HuH-7 (cell line): ENCODE data around the gene SNX3.
"Not testable (repeated sequence)": the region's sequence is repeated elsewhere in the genome, so short reads cannot be mapped to it uniquely, and the experiment has no call there.

ENCODE experiments used
- DNase-seq: peaks from one replicate; pipeline ENCODE4 v3.0.0; 2011; ENCODE audit warnings: low spot score

Gene SNX3

GRCh38 chr6:108260809-108261569 lies at the start of gene SNX3:
SNX3 (minus strand) TSS chr6:108261040; CDS start chr6:108260921, 119 bp downstream.
- peak; percentile 98 for DNase-seq

DNA sequence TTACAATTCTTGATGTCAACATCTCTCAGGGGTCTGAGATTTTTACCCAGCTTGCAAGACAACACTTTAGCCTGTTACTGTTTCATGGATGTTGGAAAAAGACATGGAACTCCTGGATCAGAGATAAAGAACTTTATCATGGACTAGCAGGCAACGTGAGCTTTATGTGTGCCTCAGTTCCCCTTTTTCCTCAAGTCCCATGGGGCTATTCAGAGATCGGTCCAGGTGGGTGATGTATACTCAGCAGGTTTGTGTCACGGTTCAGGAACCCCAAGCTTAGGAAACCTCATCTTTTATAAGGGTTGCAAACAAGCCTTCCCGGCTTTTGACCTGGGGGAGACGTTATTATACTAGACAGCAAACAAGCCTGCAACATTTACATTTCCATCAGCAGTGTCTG lies 49.0 kb upstream of the SNX3 start:
- DNase-seq, result no peak

DNA sequence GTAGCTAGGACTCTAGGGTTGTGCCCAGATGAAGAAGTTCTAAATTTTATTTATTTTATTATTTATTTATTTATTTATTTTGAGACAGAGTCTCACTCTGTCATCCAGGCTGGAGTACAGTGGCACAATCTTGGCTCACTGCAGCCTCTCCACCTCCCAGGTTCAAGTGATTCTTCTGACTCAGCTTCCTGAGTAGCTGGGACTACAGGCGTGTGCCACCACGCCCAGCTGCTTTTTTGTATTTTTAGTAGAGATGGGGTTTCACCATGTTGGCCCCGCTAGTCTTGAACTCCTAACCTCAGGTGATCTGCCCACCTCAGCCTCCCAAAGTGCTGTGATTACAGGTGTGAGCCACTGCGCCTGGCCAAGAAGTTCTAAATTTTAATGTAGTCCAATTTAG lies 47.8 kb upstream of the SNX3 start:
- not testable (repeated sequence) for DNase-seq

DNA sequence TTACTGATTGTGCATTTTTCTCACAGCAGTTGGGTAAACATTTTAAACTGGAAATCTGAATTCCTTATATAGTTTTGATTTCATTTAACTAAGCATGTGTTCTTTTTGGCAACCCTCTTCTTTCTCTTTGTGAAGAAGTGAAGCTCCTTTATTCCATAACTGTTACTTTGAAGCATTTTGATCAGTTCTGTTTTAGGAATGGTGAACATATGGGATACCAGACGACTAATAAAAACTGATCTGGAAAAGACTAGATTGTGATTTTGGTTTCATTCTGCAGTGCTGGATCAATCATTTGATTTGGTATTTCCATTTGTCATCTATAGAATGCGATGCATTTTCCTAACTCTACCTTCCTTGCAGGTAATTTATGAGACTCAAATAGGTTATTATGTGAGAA lies 43.8 kb upstream of the SNX3 start:
- no peak for DNase-seq

DNA sequence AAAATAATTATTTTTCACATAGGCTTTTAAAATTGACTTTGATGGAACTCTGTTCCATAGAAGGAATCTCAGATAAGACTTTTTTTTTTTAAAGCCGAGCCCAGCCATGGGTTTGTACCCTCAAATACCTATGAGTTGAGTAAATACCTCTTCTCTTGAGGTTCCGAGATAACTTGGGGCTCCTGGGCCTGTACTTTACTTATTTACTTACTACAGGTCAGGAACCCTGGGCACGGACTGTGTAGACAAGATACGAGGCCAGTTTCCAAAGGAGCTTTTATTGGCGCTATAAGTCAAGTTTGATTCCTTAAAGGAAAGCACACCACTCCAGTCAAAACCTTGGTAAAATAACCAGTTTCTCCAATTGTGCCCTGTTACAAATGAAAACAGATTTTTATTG lies 41.5 kb upstream of the SNX3 start:
- no peak for DNase-seq

GRCh38 chr6:108295676-108296075 lies 34.8 kb upstream of the SNX3 start:
- DNase-seq, result no peak

DNA sequence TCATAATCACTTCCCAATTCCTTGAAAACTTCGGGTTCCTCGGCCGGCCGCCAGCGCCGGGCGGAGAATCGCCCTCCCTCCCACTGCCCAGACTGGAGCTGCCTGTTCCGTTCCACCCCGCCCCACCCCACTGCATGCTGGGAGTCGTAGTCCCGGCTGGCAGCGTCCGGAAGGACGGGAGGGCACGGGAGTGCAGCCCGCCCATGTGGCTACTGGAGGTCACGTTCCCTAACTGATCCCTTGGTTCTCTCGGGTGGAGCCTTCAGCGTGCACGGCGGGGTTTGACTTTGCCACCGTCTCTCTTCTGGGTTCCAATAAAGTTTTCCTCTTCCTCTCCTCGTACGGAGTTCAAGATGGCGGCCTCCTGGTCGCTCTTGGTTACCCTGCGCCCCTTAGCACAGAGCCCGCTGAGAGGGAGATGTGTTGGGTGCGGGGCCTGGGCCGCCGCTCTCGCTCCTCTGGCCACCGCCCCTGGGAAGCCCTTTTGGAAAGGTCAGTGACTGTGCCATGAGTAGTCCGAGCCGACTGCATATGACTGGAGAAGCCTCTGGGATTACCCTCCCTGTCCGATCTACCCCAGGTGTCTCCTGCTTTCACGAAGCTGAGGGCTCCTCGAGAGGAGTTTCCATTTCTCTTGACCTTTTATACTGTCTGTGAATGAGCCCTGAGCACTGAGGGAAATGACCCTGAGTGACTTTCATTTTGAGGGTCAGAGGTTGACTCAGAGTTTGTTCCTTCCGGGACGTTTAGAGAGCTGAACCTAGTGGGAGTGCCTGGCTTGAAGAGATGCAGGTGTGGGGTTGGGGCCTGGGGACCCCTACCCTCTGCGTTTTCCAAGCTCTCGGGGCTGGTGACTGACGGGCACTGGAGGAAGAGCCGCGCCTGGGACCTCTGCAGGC lies 34.1 kb upstream of the SNX3 start, which contains the start of gene AFG1L:
Gene AFG1L (plus strand): TSS at position 328 of the 899 bp plus-strand sequence. CDS start 26 bp downstream, at position 354.
- DNase-seq, result peak; percentile 89

GRCh38 chr6:108294297-108294726 lies 33.5 kb upstream of the SNX3 start:
- peak; percentile 35 for DNase-seq

- DNase-seq, result no peak
Observed at GRCh38 chr6:108293527-108294296, 32.9 kb upstream of the SNX3 start.

DNA sequence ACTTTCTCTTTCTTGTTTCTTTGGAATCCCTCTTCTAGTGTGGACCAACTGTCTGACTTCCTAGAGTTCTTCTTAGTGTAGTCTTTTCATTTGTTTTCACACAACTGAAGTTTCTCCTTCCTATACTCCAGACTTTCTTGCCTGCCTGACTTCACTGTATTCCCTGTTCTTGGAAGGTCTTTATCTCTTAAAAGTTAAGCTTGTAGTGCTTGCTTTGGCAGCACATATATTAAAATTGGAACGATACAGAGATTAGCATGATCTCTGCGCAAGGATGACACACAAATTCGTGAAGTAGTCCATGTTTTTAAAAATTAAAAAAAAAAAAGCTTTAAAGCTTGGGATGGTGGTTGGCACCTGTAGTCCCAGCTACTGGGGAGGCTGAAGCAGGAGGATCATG lies 31.7 kb upstream of the SNX3 start:
- DNase-seq, result not testable (repeated sequence)

GRCh38 chr6:108291091-108291490 lies 30.3 kb upstream of the SNX3 start:
- DNase-seq, result no peak

GRCh38 chr6:108288742-108289141 lies 27.9 kb upstream of the SNX3 start:
- no peak for DNase-seq

DNA sequence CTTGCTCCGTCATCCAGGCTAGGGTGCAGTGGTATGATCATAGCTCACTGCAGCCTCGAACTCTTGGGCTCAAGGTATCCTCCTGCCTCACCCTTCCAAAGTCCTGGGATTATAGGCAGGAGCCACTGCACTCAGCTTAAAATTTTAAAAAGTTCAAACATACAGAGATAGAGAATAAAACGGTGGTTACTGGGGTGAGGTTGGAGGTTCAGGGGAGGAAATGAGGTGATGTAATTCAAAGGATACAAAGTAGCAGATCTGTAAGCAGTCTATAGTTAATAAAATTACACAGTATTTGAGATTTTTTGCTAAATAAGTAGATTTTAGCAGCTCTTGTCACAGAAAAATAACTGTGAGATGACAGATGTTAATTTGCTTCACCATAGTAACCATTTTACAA lies 26.5 kb upstream of the SNX3 start:
- no peak for DNase-seq

GRCh38 chr6:108286366-108286765 lies 25.5 kb upstream of the SNX3 start:
- DNase-seq, result no peak

DNA sequence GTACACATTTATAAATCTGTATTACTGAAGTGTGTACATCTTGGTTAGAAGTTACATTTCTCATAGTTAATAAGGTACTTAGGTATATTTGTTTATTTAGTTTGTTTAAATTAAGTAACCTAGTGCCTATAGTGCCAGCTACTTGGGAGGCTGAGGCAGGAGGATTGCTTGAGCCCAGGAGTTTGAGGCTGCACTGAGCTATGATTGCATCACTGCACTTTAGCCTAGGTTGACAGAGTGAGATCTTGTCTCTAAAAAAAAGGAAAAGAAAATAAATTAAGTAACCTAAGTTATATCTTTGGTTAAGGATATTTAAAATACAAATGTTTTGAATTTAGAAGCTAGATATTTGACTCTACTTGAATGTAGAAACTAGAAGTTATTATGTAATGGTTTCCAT lies 24.5 kb upstream of the SNX3 start:
- DNase-seq, result no peak

- DNase-seq, result no peak
Observed at GRCh38 chr6:108277831-108278230, 17.0 kb upstream of the SNX3 start.

- no peak for DNase-seq
Observed at GRCh38 chr6:108277295-108277694, 16.5 kb upstream of the SNX3 start.

DNA sequence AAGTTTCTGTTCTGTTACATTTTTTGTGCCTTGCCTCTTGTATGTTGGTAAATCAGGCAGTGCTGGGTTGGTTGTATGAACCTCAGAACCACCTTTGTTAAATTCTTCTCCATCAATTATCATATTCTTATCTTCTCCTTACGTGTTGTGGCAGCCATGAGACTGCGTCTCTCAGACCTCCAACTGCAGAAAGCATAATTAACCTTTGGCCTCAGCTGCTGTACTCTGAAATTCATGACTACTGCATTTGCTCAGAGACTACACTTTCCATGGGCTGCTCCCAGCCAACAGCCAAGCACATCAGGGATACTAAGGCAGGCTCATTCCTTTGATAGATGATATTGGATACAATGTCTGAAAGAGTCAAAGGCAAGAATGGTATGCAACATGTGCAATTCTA lies 15.1 kb upstream of the SNX3 start:
- peak; percentile 35 for DNase-seq

DNA sequence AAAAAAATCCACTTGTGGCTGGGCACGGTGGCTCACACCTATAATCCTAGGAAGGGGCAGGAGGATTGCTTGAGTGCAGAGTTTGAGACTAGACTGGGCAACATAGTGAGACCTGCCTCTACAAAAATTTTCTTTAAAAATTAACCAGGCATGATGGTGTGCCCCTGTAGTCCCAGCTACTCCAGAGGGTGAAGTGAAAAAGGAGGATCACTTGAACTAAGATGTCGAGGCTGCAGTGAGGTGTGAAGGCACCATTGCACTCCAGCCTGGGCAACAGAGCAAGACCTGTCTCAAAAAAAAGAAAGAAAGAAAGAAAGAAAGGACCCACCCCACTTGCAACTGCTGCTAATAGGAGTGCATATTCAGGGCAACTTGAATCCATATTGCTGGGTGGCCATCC lies 13.7 kb upstream of the SNX3 start:
- DNase-seq, result no peak

GRCh38 chr6:108269955-108270354 lies 9.1 kb upstream of the SNX3 start:
- not testable (repeated sequence) for DNase-seq

DNA sequence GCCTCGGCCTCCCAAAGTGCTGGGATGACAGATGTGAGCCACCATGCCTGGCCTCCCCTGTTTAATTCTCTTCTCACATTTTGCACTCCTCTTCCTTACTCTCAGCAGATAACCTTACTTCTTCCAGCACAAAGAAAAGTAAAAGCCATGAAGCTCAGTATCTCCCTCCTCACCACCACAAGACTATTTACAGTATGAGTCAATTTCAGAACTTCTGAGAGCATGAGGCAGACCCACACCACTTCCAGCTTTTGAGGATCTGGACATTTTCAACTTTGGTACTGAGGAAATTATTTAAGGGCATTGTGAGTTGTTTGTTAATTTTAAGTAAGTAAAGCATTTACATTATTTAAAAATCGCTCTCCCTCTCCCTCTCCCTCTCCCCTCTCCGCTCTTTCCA lies 8.0 kb upstream of the SNX3 start:
- no peak for DNase-seq

DNA sequence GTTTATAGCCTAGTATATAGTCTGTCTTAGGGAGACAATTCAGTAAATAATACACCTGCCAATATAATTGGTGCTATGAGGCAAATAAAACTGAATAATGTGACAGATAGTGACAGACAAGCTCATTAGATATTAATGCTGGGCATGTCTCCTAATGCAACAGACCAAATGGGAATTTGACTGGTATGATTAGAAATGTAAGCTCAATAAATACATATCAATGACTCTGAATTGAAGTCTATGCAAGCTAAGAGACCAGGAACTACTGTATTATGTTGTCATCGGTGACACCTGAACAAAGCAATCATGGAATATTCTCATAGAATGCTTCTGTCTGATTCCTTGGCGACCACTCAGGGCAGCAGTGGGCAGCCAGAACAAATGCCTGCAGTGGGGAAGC lies 2.5 kb upstream of the SNX3 start:
- no peak for DNase-seq
